WERI-Rb-1 (cell line): ENCODE results near the gene GUK1.

ENCODE experiments used
- DNase-seq: peaks from one replicate; pipeline ENCODE4 v3.0.0-alpha.2; 2020
- H3K27ac ChIP-seq: fragments of 250-450 bp; sonication (Bioruptor Pico); 2 replicates; pipeline ENCODE4 v1.5.1; 2020; ENCODE audit warnings: mild to moderate bottlenecking, moderate library complexity
- H3K27me3 ChIP-seq: fragments of 250-450 bp; sonication (Bioruptor Pico); 2 replicates; pipeline ENCODE4 v1.5.1; 2021; ENCODE audit warnings: mild to moderate bottlenecking, low read depth, moderate library complexity; ENCODE audit not compliant: insufficient read depth, severe bottlenecking
- H3K36me3 ChIP-seq: fragments of 250-450 bp; sonication (Bioruptor Pico); 2 replicates; pipeline ENCODE4 v1.5.1; 2020; ENCODE audit warnings: mild to moderate bottlenecking, moderate library complexity
- H3K4me3 ChIP-seq: 2 replicates; pipeline ENCODE4 v1.5.1; 2011; ENCODE audit warnings: low read depth, mild to moderate bottlenecking, control low read depth, low read length
- H3K9me3 ChIP-seq: fragments of 250-450 bp; sonication (Bioruptor Pico); 2 replicates; pipeline ENCODE4 v1.5.1; 2021; ENCODE audit warnings: mild to moderate bottlenecking, moderate library complexity; ENCODE audit not compliant: severe bottlenecking
- CTCF ChIP-seq: IDR thresholded peaks from 2 replicates; pipeline ENCODE4 v1.5.1; 2011; ENCODE audit warnings: low read depth, mild to moderate bottlenecking, control low read depth, inconsistent platforms, low read length

Gene GUK1

GRCh38 chr1:228190182-228190581 is 50.1 kb downstream of the GUK1 start:
- no peak for DNase-seq
- H3K27ac ChIP-seq = no peak overlapping the region
- TF ChIP-seq CTCF = no peak
- H3K9me3 ChIP-seq = no peaks in the 10 kb centered on the region
- H3K4me3 ChIP-seq = no peak overlapping the region
- H3K27me3 ChIP-seq = no peaks in the 10 kb centered on the region
- H3K36me3 ChIP-seq = no peaks in the 10 kb centered on the region

- no peak for TF ChIP-seq CTCF
- H3K27ac ChIP-seq = no peak overlapping the region
- H3K9me3 ChIP-seq = no peaks in the 10 kb centered on the region
- no peak overlapping the region for H3K4me3 ChIP-seq
- H3K27me3 ChIP-seq = no peaks in the 10 kb centered on the region
- no peak for DNase-seq
- no peaks in the 10 kb centered on the region for H3K36me3 ChIP-seq
Observed at GRCh38 chr1:228190778-228191177, 50.7 kb downstream of the GUK1 start.

- no peak overlapping the region for H3K27ac ChIP-seq
- no peak overlapping the region for H3K4me3 ChIP-seq
- H3K27me3 ChIP-seq = no peaks in the 10 kb centered on the region
- DNase-seq = no peak
- H3K9me3 ChIP-seq = no peaks in the 10 kb centered on the region
- no peaks in the 10 kb centered on the region for H3K36me3 ChIP-seq
- no peak for TF ChIP-seq CTCF
Observed at GRCh38 chr1:228194436-228194835, 54.4 kb downstream of the GUK1 start.

GRCh38 chr1:228194921-228195812 is 55.1 kb downstream of the GUK1 start:
- Histone ChIP-seq H3K36me3 (no peaks in the 10 kb centered on the region), H3K4me3 (no peak overlapping the region), H3K27me3 (no peaks in the 10 kb centered on the region), H3K9me3 (no peaks in the 10 kb centered on the region), H3K27ac (no peak overlapping the region)
- no peak for DNase-seq
- TF ChIP-seq CTCF = no peak

- Histone ChIP-seq H3K36me3 (no peaks in the 10 kb centered on the region), H3K9me3 (no peaks in the 10 kb centered on the region), H3K4me3 (no peak overlapping the region), H3K27ac (no peak overlapping the region), H3K27me3 (no peaks in the 10 kb centered on the region)
- TF ChIP-seq CTCF = no peak
- DNase-seq = no peak
Observed at GRCh38 chr1:228197555-228198147, 57.6 kb downstream of the GUK1 start.
